ENCODE measurements around the gene WNT6. TPM values are rescaled to one million over a fixed set of nuclear protein-coding genes. Genes with fewer than 3 reads are reported as not detected.

The WNT6 gene
- total RNA-seq, 2 experiments from 2014 or later = not detected

- Mint-ChIP-seq H3K4me1 (ENCODE audit: low read depth) (peaks cover 57% of the 10 kb centered on the region), H3K4me3 (peak overlapping the region; percentile 95), H3K36me3 (ENCODE audit: low read depth) (no peaks in the 10 kb centered on the region), H3K9me3 (no peaks in the 10 kb centered on the region), H3K27ac (peak overlapping the region; percentile 94), H3K27me3 (peaks cover 25% of the 10 kb centered on the region)
- DNase-seq (peak in 1 of 14 experiments; percentile 31), ATAC-seq (ENCODE audit: poor library complexity) (no peak)
- peaks cover 76% of the 10 kb centered on the region for H3K4me1 ChIP-seq (ENCODE audit: insufficient read depth, low read length)
- H3K36me3 ChIP-seq (ENCODE audit: insufficient read depth, low read length) = no peaks in the 10 kb centered on the region
- no peaks in the 10 kb centered on the region for H3K9me3 ChIP-seq (ENCODE audit: control insufficient read depth in 1 of 2, insufficient read depth in 1 of 2, low read length in 2 of 2)
- peak overlapping the region; percentile 53 for H3K4me3 ChIP-seq (ENCODE audit: low read length)
- TF ChIP-seq, protein P1, sequence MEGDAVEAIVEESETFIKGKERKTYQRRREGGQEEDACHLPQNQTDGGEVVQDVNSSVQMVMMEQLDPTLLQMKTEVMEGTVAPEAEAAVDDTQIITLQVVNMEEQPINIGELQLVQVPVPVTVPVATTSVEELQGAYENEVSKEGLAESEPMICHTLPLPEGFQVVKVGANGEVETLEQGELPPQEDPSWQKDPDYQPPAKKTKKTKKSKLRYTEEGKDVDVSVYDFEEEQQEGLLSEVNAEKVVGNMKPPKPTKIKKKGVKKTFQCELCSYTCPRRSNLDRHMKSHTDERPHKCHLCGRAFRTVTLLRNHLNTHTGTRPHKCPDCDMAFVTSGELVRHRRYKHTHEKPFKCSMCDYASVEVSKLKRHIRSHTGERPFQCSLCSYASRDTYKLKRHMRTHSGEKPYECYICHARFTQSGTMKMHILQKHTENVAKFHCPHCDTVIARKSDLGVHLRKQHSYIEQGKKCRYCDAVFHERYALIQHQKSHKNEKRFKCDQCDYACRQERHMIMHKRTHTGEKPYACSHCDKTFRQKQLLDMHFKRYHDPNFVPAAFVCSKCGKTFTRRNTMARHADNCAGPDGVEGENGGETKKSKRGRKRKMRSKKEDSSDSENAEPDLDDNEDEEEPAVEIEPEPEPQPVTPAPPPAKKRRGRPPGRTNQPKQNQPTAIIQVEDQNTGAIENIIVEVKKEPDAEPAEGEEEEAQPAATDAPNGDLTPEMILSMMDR (IDR thresholded peaks at IDR 0.05) = no peak
- ChIA-PET POLR2A (interaction anchor here (1.4 to 19.6 kb wide), 3 partner anchors 8 to 483 kb away, joined by 4 to 455 read pairs (median 14); no protein-coding TSS in a partner anchor), CTCF (interaction anchor here (1.2 to 12.1 kb wide), 3 partner anchors 18 to 101 kb away, joined by 3 to 500 read pairs (median 6); no protein-coding TSS in a partner anchor)
- peaks cover 8 to 16% of the 10 kb centered on the region in 2 experiments for H3K27me3 ChIP-seq (ENCODE audit: control insufficient read depth in 1 of 2, insufficient read depth in 2 of 2, low read length in 2 of 2)
- intact Hi-C loops (cut with DNase I, micrococcal nuclease) = loop anchor here in 1 of 2 experiments (5.0 kb wide), 1 partner anchor 103 kb away; no protein-coding TSS in a partner anchor
- H3K27ac ChIP-seq (ENCODE audit: low read depth in 1 of 2, low read length in 2 of 2) = peak overlapping the region; percentile 44 to 60
These were observed 19.5 kb downstream of the WNT6 start for GRCh38 chr2:218878926-218879761.

GRCh38 chr2:218879776-218880101 lies 20.1 kb downstream of the WNT6 start:
- Histone ChIP-seq H3K27me3 (ENCODE audit: control insufficient read depth in 1 of 2, insufficient read depth in 2 of 2, low read length in 2 of 2) (peaks cover 2 to 10% of the 10 kb centered on the region in 2 experiments), H3K9me3 (ENCODE audit: control insufficient read depth in 1 of 2, insufficient read depth in 1 of 2, low read length in 2 of 2) (no peaks in the 10 kb centered on the region), H3K36me3 (ENCODE audit: insufficient read depth, low read length) (no peaks in the 10 kb centered on the region), H3K27ac (ENCODE audit: low read depth in 1 of 2, low read length in 2 of 2) (peak overlapping the region; percentile 44 to 60), H3K4me3 (ENCODE audit: low read length) (peak overlapping the region; percentile 53), H3K4me1 (ENCODE audit: insufficient read depth, low read length) (peaks cover 82% of the 10 kb centered on the region)
- Mint-ChIP-seq H3K36me3 (ENCODE audit: low read depth) (no peaks in the 10 kb centered on the region), H3K9me3 (no peaks in the 10 kb centered on the region), H3K4me1 (ENCODE audit: low read depth) (peaks cover 60% of the 10 kb centered on the region), H3K4me3 (peak overlapping the region; percentile 95), H3K27ac (peak overlapping the region; percentile 94), H3K27me3 (peaks cover 19% of the 10 kb centered on the region)
- POLR2A ChIA-PET = interaction anchor here (1.4 to 19.6 kb wide), 3 partner anchors 9 to 484 kb away, joined by 4 to 455 read pairs (median 14); no protein-coding TSS in a partner anchor
- intact Hi-C loops (cut with DNase I, micrococcal nuclease) = loop anchor here in 1 of 2 experiments (1.0 to 5.0 kb wide), 2 partner anchors 17 to 103 kb away; no protein-coding TSS in a partner anchor
- ATAC-seq (ENCODE audit: poor library complexity) = no peak
- CTCF ChIA-PET = interaction anchor here (0.7 to 12.1 kb wide), 6 partner anchors 17 to 415 kb away, joined by 3 to 500 read pairs (median 4); partner anchors contain the start of gene TTLL4
- DNase-seq = no peak
- TF ChIP-seq, protein P1 (IDR thresholded peaks at IDR 0.05) = no peak

DNA sequence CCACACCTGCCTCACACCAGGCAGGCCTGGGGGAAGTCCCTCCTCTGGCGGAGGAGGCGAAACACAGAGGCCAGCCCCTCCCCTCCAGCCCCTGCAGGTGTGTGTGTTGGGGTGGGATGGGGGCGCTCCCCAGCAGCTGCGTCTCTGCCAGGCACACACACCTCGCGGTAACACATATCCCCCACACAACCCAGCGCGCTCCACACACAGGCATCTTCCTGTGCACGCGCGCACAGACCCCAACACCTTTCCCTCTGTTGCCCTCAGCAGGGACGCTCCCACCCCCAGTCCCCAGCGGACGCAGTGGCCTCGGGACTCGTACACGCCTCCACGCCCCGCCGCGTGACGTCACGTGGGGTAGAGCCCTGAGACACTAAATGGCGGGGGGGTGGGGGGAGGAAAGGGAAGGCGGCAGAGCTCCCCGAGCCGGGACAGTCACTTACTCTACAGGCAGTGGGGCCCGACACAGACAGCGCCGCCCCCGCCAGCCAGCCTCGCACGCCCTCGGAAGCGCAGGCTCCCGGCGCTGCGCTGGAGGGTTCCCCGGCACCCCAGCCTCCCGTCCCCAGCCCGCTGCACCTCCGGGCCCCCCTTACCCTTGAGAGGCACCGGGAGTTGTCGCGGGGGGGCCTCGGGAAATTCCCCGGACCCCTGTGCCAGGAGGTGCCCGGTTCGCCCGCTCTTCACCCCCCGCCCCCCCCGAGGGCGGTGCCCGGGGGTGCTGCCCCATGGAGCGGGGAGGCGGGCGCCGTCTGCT lies 20.7 kb downstream of the WNT6 start, which contains the start of gene WNT10A:
WNT10A (plus strand) TSS at position 751 of the 757 bp plus-strand sequence. CDS start 144 bp downstream, outside the sequence.
- ATAC-seq (ENCODE audit: poor library complexity) (peak; percentile 81), DNase-seq (peak; percentile 73 to 96 (median 88))
- Histone ChIP-seq H3K27me3 (ENCODE audit: control insufficient read depth in 1 of 2, insufficient read depth in 2 of 2, low read length in 2 of 2) (peaks cover 0 to 8% of the 10 kb centered on the region in 2 experiments), H3K36me3 (ENCODE audit: insufficient read depth, low read length) (no peaks in the 10 kb centered on the region), H3K9me3 (ENCODE audit: control insufficient read depth in 1 of 2, insufficient read depth in 1 of 2, low read length in 2 of 2) (no peaks in the 10 kb centered on the region), H3K4me3 (ENCODE audit: low read length) (peak within 1 kb of the TSS; percentile 53), H3K4me1 (ENCODE audit: insufficient read depth, low read length) (peaks cover 87% of the 10 kb centered on the region), H3K27ac (ENCODE audit: low read depth in 1 of 2, low read length in 2 of 2) (peak within 1 kb of the TSS; percentile 44 to 60)
- TF ChIP-seq, protein P1 (IDR thresholded peaks at IDR 0.05) = no peak
- ChIA-PET POLR2A (interaction anchor here (1.4 to 19.6 kb wide), 3 partner anchors 9 to 484 kb away, joined by 4 to 455 read pairs (median 14); no protein-coding TSS in a partner anchor), CTCF (interaction anchor here (0.7 to 12.1 kb wide), 7 partner anchors 16 to 415 kb away, joined by 3 to 500 read pairs (median 3); partner anchors contain the start of gene TTLL4)
- peak within 1 kb of the TSS; percentile 95 for H3K4me3 Mint-ChIP-seq
- peak within 1 kb of the TSS; percentile 94 for H3K27ac Mint-ChIP-seq
- peaks cover 17% of the 10 kb centered on the region for H3K27me3 Mint-ChIP-seq
- H3K9me3 Mint-ChIP-seq = no peaks in the 10 kb centered on the region
- peaks cover 61% of the 10 kb centered on the region for H3K4me1 Mint-ChIP-seq (ENCODE audit: low read depth)
- intact Hi-C loops (cut with DNase I, micrococcal nuclease) = loop anchor here in 1 of 2 experiments (1.0 kb wide), 1 partner anchor 16 kb away; no protein-coding TSS in a partner anchor
- H3K36me3 Mint-ChIP-seq (ENCODE audit: low read depth) = no peaks in the 10 kb centered on the region
